IPS-20b (cell line): ENCODE data around the gene TPMT.

Experiments
- H3K27ac ChIP-seq: one replicate; pipeline ENCODE4 v1.5.1; 2013; ENCODE audit warnings: low read length
- H3K27me3 ChIP-seq: 2 replicates; pipeline ENCODE4 v1.6.1; 2013; ENCODE audit warnings: mild to moderate bottlenecking, low read length, inconsistent platforms; ENCODE audit not compliant: insufficient read depth
- H3K36me3 ChIP-seq: 2 replicates; pipeline ENCODE4 v1.6.1; 2013; ENCODE audit warnings: low read depth, mild to moderate bottlenecking, inconsistent platforms, low read length, moderate library complexity; ENCODE audit not compliant: insufficient read depth
- H3K4me1 ChIP-seq: 2 replicates; pipeline ENCODE4 v1.6.1; 2013; ENCODE audit warnings: mild to moderate bottlenecking, control low read depth, inconsistent platforms, low read length, moderate library complexity; ENCODE audit not compliant: insufficient read depth
- H3K4me3 ChIP-seq: 2 replicates; pipeline ENCODE4 v1.5.1; 2013; ENCODE audit warnings: mild to moderate bottlenecking, low read length, inconsistent platforms
- H3K9ac ChIP-seq: 2 replicates; pipeline ENCODE4 v1.6.1; 2013; ENCODE audit warnings: low read depth, mild to moderate bottlenecking, inconsistent platforms, low read length, moderate library complexity
- H3K9me3 ChIP-seq: 2 replicates; pipeline ENCODE4 v1.6.1; 2013; ENCODE audit warnings: mild to moderate bottlenecking, low read depth, low read length, inconsistent platforms; ENCODE audit not compliant: insufficient read depth

The TPMT gene

DNA sequence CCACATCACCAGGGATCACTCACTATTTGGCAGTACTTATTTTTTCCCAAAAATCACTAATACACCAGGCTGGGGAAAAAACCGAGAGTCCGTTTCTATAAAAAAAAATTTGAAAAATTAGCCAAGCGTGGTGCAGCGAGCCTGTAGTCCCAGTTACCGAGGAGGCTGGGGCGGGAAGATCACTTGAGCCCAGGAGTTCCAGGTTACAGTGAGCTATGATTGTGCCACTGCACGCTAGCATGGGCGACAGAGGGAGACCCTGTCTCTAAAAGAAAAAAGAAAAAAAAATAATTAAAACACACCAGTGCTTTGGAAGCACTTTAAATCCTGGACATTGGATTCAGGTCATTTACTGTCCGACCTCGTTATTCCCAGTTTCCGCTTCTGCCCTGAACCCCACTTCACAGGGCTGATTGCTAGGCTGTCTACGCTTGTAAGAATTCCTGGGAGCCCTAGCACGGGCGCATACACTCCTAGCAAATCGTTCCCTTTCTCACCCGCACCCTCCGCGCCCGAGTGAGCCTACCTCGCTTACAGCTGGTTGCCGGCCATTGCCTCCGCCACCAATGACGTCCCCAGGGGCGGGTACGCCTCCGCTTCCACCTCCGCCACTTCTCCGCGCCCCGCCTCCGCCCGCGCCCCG is at the start of gene TPMT:
Gene TPMT, minus strand, starts transcription at position 571 of the 643 bp plus-strand sequence. CDS start 5,950 bp downstream, outside the sequence.
- Histone ChIP-seq H3K9me3 (no peaks in the 10 kb centered on the region), H3K27ac (peak within 1 kb of the TSS; percentile 22), H3K9ac (peak within 1 kb of the TSS; percentile 90; the same call in 1 of the 2 replicates), H3K4me1 (peaks cover 2% of the 10 kb centered on the region; the same call in 1 of the 2 replicates), H3K27me3 (no peaks in the 10 kb centered on the region), H3K36me3 (peaks cover 7% of the 10 kb centered on the region), H3K4me3 (peak within 1 kb of the TSS; percentile 98)

DNA sequence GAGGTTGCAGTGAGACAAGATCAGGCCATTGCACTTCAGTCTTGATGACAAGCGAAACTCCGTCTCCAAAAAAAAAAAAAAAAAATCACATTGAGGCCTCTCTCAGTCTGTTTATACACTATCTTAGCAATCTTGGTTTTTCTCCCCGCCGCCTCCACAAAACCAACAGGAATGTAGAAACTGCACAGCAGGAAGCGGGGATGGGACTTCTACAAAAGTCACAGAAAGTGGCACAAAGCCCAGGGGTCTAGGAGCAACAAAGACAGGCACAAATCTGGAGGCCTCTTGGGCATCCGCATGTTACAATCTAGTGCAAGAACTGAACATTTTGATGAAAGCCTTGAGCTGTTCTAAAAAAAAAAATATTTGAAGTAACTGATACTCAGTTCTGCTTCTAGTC is 48.9 kb upstream of the TPMT start:
- Histone ChIP-seq H3K36me3 (peaks cover 21% of the 10 kb centered on the region; the same call in 1 of the 2 replicates), H3K9me3 (no peaks in the 10 kb centered on the region), H3K4me1 (no peaks in the 10 kb centered on the region; the same call in 1 of the 2 replicates), H3K9ac (no peak overlapping the region), H3K4me3 (no peak overlapping the region), H3K27ac (no peak overlapping the region), H3K27me3 (no peaks in the 10 kb centered on the region)

DNA sequence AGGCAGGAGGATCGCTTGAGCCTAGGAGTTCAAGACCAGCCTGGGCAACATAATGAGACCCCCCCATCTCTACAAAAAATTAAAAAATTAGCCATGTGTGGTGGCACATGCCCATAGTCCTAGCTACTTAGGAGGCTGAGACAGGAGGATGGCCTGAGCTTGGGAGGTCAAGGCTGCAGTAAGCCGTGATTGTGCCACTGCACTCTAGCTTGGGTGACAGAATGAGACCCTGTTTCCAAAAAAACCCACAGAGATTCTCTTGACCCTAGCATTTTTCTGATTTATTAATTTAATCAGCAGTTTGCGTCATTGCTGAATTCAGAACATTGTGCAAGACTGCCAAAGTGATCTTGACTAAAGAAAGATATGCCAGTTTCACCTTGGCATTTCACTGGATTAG is 37.1 kb upstream of the TPMT start:
- Histone ChIP-seq H3K36me3 (no peaks in the 10 kb centered on the region), H3K4me3 (no peak overlapping the region), H3K27me3 (no peaks in the 10 kb centered on the region), H3K9ac (no peak overlapping the region), H3K27ac (no peak overlapping the region), H3K9me3 (no peaks in the 10 kb centered on the region), H3K4me1 (peaks cover 11% of the 10 kb centered on the region)

DNA sequence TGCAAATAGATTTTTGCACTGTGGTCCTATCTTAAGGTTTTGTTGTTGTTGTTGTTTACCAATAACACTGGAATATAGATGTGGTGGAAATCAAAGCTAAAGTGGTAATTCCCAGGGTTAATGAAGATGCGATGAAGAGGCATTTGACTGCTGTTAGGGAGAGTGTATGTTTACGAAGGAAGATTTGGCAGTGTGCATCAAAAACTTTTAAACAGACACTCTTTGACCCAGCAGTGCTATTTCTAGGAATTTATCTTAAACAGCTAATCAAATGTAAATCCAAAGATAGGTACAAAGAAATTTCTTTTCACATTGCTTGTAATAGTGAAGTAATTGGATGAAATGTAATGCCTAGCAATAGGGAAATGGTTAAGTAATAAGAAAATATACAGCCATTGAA is 34.3 kb upstream of the TPMT start:
- Histone ChIP-seq H3K4me3 (no peak overlapping the region), H3K27ac (no peak overlapping the region), H3K4me1 (peaks cover 32% of the 10 kb centered on the region; the same call in 1 of the 2 replicates), H3K36me3 (no peaks in the 10 kb centered on the region), H3K9me3 (no peaks in the 10 kb centered on the region), H3K27me3 (no peaks in the 10 kb centered on the region), H3K9ac (no peak overlapping the region)

DNA sequence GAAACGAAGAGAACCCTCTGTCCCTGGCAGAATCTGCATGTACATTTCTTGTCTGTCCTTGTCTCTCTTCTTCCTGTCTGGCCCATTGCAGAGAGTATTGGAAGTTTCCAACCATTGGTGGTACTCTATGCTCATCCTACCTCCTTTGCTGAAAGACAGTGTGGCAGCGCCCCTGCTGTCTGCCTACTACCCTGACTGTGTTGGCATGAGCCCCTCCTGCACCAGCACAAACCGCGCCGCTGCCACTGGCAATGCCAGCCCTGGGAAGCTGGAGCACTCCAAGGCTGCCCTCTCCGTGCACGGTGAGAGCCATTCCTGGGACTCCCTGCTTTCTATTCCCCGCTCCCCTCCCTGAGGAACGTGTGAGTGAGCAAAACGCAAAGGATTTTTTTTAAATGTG is 32.8 kb upstream of the TPMT start:
- peaks cover 32% of the 10 kb centered on the region; the same call in 1 of the 2 replicates for H3K4me1 ChIP-seq
- no peak overlapping the region for H3K9ac ChIP-seq
- H3K9me3 ChIP-seq = no peaks in the 10 kb centered on the region
- H3K36me3 ChIP-seq = no peaks in the 10 kb centered on the region
- H3K27me3 ChIP-seq = no peaks in the 10 kb centered on the region
- no peak overlapping the region for H3K4me3 ChIP-seq
- H3K27ac ChIP-seq = no peak overlapping the region

DNA sequence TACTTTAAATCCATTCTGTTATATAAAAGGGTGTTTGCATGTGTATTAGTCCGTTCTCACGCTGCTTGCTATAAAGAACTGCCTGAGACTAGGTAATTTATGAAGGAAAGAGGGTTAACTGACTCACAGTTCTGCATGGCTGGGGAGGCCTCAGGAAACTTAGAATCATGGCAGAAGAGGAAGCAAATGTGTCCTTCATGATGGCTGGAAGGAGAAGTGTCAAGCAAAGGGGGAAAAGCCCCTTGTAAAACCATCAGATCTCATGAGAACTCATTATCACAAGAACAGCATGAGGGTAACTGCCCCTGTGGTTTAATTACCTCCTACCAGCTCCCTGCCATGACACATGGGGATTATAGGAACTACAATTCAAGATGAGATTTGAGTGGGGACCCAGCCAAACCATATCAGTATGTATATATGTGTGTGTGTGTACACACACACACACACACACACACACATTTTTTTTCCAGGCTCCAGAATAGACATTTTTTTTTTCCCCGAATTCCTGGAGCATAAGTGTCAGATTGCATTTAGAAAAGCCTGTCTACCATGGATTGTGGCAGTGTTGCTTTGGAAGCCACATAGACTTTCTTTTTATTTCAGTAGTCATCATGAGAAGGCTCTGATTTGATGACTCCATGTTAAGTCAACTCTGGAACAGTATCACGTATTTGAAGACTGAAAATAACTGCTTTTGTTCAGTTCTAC is 31.8 kb upstream of the TPMT start:
- peak overlapping the region; percentile 58; the same call in 1 of the 2 replicates for H3K9ac ChIP-seq
- peaks cover 36% of the 10 kb centered on the region; the same call in 1 of the 2 replicates for H3K4me1 ChIP-seq
- H3K27me3 ChIP-seq = no peaks in the 10 kb centered on the region
- no peaks in the 10 kb centered on the region for H3K36me3 ChIP-seq
- no peaks in the 10 kb centered on the region for H3K9me3 ChIP-seq
- peak overlapping the region; percentile 15 for H3K4me3 ChIP-seq
- H3K27ac ChIP-seq = peak overlapping the region; percentile 67

DNA sequence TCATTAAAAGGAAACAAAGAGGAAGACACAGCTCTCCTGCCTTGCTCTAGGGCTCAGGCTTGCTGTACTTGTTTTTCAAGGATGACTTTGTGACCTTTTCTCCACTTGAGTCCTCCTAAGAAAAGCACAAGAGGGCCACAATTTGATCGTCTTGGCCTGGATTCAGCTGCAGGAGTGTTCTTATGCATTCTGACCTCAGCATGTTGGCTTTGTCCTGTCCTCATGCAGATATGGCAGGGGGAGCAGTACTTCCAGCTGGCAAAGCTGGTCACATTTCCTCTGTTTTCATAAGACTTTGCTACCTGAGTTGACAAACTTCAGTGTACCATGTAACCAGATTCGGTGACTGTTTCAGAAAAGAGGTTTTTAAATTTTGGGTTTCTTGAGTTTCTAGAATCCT is 31.2 kb upstream of the TPMT start:
- peak overlapping the region; percentile 15; the same call in 1 of the 2 replicates for H3K4me3 ChIP-seq
- H3K36me3 ChIP-seq = no peaks in the 10 kb centered on the region
- peak overlapping the region; percentile 58; the same call in 1 of the 2 replicates for H3K9ac ChIP-seq
- H3K27ac ChIP-seq = peak overlapping the region; percentile 67
- H3K9me3 ChIP-seq = no peaks in the 10 kb centered on the region
- H3K27me3 ChIP-seq = no peaks in the 10 kb centered on the region
- peaks cover 36% of the 10 kb centered on the region; the same call in 1 of the 2 replicates for H3K4me1 ChIP-seq

DNA sequence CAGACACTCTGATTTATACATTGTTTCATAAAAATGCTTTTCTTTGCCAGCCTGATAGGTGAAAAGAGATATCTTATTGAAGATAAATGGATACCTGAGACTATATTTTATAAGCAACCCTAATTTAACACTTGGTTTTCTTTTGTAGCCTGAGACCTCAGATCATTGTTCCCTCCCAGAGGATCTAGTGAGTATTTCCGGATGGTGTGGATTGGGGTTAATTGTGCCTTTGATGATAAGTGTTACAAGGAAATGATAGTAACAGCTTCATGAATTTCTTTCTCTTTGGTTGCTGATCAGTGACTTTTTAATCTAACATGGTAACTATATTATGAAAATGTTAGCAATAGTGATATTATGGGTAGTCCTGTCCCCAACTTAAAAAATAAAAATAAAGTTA is 30.7 kb upstream of the TPMT start:
- Histone ChIP-seq H3K9ac (peak overlapping the region; percentile 58; the same call in 1 of the 2 replicates), H3K4me1 (peaks cover 36% of the 10 kb centered on the region; the same call in 1 of the 2 replicates), H3K36me3 (no peaks in the 10 kb centered on the region), H3K4me3 (peak overlapping the region; percentile 15; the same call in 1 of the 2 replicates), H3K27me3 (no peaks in the 10 kb centered on the region), H3K9me3 (no peaks in the 10 kb centered on the region), H3K27ac (peak overlapping the region; percentile 67)

DNA sequence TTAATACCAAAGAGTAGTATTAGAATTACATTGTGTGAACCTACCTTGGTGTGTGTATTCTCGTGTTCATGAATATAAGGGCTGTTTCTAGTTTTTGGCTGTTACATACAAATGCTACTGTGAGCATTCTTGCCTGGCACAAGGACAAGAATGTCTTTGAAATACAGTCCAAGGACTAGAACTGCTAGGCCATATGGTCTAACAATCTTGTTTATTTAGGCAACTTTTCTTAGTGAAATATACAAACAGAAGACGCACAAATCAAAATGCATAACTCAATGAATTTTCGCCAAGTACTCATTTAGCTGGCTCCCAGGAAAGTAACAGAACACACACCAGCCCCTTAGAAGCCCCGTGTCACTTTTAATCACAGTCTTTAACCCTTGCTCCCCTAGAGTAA is 28.9 kb upstream of the TPMT start:
- Histone ChIP-seq H3K9ac (no peak overlapping the region), H3K4me1 (peaks cover 36% of the 10 kb centered on the region; the same call in 1 of the 2 replicates), H3K4me3 (no peak overlapping the region), H3K36me3 (no peaks in the 10 kb centered on the region), H3K27ac (no peak overlapping the region), H3K9me3 (no peaks in the 10 kb centered on the region), H3K27me3 (no peaks in the 10 kb centered on the region)

DNA sequence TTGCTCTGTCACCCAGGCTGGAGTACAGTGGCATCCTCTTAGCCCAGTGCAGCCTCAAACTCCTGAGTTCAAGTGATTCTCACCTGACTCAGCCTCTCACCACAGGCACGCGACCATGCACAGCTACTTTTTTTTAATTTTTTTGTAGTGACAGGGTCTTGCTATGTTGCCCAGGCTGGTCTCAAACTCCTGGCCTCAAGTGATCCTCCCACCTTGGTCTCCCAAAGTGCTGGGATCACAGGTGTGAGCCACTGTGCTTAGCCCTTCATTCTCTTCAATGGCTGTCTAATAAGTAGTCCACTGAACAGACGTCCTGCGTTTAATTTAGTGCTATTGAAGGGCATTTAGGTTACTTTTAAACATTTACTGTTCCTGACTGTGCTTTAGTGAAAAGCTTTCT is 27.7 kb upstream of the TPMT start:
- Histone ChIP-seq H3K4me1 (peaks cover 33% of the 10 kb centered on the region; the same call in 1 of the 2 replicates), H3K9ac (no peak overlapping the region), H3K36me3 (no peaks in the 10 kb centered on the region), H3K9me3 (no peaks in the 10 kb centered on the region), H3K27me3 (no peaks in the 10 kb centered on the region), H3K27ac (no peak overlapping the region), H3K4me3 (no peak overlapping the region)

DNA sequence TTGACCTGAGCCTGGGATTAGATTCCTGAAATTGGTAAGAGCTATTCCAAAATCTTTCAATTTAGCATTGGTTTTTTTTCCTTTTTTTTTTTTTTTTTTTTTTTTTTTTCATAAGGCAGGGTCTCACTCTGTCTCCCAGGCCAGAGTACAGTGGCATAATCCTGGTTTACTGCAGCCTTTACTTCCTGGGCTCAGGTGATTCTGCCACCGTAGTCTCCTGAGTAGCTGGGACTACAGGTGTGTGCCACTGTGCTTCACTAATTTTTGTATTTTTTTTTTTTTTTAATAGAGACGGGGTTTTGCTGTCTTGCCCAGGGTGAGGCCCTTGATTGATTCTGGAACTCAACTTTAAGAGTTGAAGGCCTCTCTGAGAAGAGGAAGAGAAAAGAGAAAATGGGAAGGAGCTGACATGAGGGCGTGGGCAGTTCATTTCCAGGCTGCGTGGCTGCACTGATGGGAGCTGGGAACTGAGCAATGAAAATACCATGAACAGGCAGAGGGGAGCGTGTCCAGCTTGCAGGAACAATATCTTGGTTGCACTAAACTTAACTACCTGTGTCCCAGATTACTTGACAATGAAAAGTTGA is 25.0 kb upstream of the TPMT start:
- H3K9me3 ChIP-seq = no peaks in the 10 kb centered on the region
- H3K4me1 ChIP-seq = peaks cover 7% of the 10 kb centered on the region; the same call in 1 of the 2 replicates
- H3K9ac ChIP-seq = no peak overlapping the region
- no peak overlapping the region for H3K27ac ChIP-seq
- H3K4me3 ChIP-seq = no peak overlapping the region
- H3K27me3 ChIP-seq = no peaks in the 10 kb centered on the region
- H3K36me3 ChIP-seq = no peaks in the 10 kb centered on the region
